ENCODE measurements around the gene AKT3.

DNA sequence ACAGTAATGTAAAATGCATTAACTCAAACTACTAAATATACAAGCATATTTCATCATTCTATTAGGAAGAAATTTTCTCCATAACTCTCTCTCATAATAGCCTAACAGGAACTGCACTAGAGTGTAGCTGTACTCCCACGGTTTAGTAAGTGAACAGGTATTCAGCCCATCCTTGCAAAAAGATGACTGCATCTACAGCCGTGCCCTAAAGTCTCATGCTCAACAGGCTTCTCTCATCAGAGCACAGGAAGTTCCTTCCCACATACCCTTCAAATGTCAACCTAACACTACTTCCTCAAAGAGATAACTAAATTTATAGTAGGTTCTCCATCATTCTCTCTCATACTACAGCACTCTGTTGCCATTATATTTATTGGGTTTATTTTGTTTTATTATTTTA, 251.6 kb downstream of the AKT3 start:
- TF ChIP-seq, protein P1, sequence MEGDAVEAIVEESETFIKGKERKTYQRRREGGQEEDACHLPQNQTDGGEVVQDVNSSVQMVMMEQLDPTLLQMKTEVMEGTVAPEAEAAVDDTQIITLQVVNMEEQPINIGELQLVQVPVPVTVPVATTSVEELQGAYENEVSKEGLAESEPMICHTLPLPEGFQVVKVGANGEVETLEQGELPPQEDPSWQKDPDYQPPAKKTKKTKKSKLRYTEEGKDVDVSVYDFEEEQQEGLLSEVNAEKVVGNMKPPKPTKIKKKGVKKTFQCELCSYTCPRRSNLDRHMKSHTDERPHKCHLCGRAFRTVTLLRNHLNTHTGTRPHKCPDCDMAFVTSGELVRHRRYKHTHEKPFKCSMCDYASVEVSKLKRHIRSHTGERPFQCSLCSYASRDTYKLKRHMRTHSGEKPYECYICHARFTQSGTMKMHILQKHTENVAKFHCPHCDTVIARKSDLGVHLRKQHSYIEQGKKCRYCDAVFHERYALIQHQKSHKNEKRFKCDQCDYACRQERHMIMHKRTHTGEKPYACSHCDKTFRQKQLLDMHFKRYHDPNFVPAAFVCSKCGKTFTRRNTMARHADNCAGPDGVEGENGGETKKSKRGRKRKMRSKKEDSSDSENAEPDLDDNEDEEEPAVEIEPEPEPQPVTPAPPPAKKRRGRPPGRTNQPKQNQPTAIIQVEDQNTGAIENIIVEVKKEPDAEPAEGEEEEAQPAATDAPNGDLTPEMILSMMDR (conservative IDR thresholded peaks at IDR 0.05), result no peak
- TF ChIP-seq ZFX (IDR thresholded peaks at IDR 0.05), result no peak

All from C4-2B (cell line).